GM10847 (cell line): ENCODE measurements around the gene ADARB2.

Source experiments
- POLR2A ChIP-seq: IDR thresholded peaks from 2 replicates; pipeline ENCODE4 v1.6.1; 2011; ENCODE audit not compliant: insufficient read length; ENCODE audit errors: extremely low read depth

ADARB2 gene

GRCh38 chr10:1358147-1358546 is 379.2 kb downstream of the ADARB2 start:
- no peak for TF ChIP-seq POLR2A

GRCh38 chr10:1356349-1356748 is 381.0 kb downstream of the ADARB2 start:
- TF ChIP-seq POLR2A = no peak

- no peak for TF ChIP-seq POLR2A
Measured at GRCh38 chr10:1354809-1355710, 382.3 kb downstream of the ADARB2 start.

GRCh38 chr10:1348773-1349050 is 388.6 kb downstream of the ADARB2 start:
- TF ChIP-seq POLR2A = no peak

- no peak for TF ChIP-seq POLR2A
Measured at GRCh38 chr10:1347962-1348772, 389.2 kb downstream of the ADARB2 start.

GRCh38 chr10:1347525-1347924 is 389.8 kb downstream of the ADARB2 start:
- no peak for TF ChIP-seq POLR2A

- TF ChIP-seq POLR2A = no peak
Measured at GRCh38 chr10:1346201-1346600, 391.1 kb downstream of the ADARB2 start.

GRCh38 chr10:1345368-1345767 is 392.0 kb downstream of the ADARB2 start:
- no peak for TF ChIP-seq POLR2A

GRCh38 chr10:1344846-1345245 is 392.5 kb downstream of the ADARB2 start:
- no peak for TF ChIP-seq POLR2A

- TF ChIP-seq POLR2A = no peak
Measured at GRCh38 chr10:1344408-1344807, 392.9 kb downstream of the ADARB2 start.

GRCh38 chr10:1343176-1343575 is 394.1 kb downstream of the ADARB2 start:
- no peak for TF ChIP-seq POLR2A

- no peak for TF ChIP-seq POLR2A
Measured at GRCh38 chr10:1339396-1339795, 397.9 kb downstream of the ADARB2 start.

- TF ChIP-seq POLR2A = no peak
Measured at GRCh38 chr10:1335642-1336041, 401.7 kb downstream of the ADARB2 start.

GRCh38 chr10:1333981-1334380 is 403.3 kb downstream of the ADARB2 start:
- TF ChIP-seq POLR2A = no peak

- TF ChIP-seq POLR2A = no peak
Measured at GRCh38 chr10:1331560-1331959, 405.8 kb downstream of the ADARB2 start.

- TF ChIP-seq POLR2A = no peak
Measured at GRCh38 chr10:1329622-1330021, 407.7 kb downstream of the ADARB2 start.
